HG03442 (cell line): Measurements from ENCODE around the gene FSCN2.
"Not testable (repeated sequence)": the region's sequence is repeated elsewhere in the genome, so short reads cannot be mapped to it uniquely, and the experiment has no call there.

Source experiments
- ATAC-seq: cut with Tn5 transposase; IDR thresholded peaks from one replicate; pipeline ENCODE4 v1.9.1; 2021; ENCODE audit warnings: mild to moderate bottlenecking, moderate library complexity; ENCODE audit not compliant: unreplicated experiment

FSCN2 gene

GRCh38 chr17:81524039-81524864 is 3.9 kb upstream of the FSCN2 start:
- ATAC-seq = no peak

GRCh38 chr17:81524865-81525159 is 3.4 kb upstream of the FSCN2 start:
- no peak for ATAC-seq

- ATAC-seq = no peak
These were observed 1.3 kb upstream of the FSCN2 start for GRCh38 chr17:81526662-81527571.

- no peak for ATAC-seq
These were observed 140 bp downstream of the FSCN2 start for GRCh38 chr17:81528384-81528650.

GRCh38 chr17:81528651-81529436 is 667 bp downstream of the FSCN2 start:
- no peak for ATAC-seq

GRCh38 chr17:81529437-81529803 is 1.2 kb downstream of the FSCN2 start:
- ATAC-seq = no peak

GRCh38 chr17:81531013-81531412 is 2.8 kb downstream of the FSCN2 start:
- ATAC-seq = not testable (repeated sequence)

- ATAC-seq = not testable (repeated sequence)
These were observed 3.8 kb downstream of the FSCN2 start for GRCh38 chr17:81531998-81532404.

- ATAC-seq = no peak
These were observed 4.5 kb downstream of the FSCN2 start for GRCh38 chr17:81532490-81533287.

GRCh38 chr17:81533339-81534141 is 5.4 kb downstream of the FSCN2 start:
- ATAC-seq = no peak

GRCh38 chr17:81534157-81535006 is 6.2 kb downstream of the FSCN2 start:
- ATAC-seq = no peak

- ATAC-seq = no peak
These were observed 6.8 kb downstream of the FSCN2 start for GRCh38 chr17:81535007-81535328.

GRCh38 chr17:81535480-81536298 is 7.5 kb downstream of the FSCN2 start:
- ATAC-seq = no peak

GRCh38 chr17:81536299-81537290 is 8.4 kb downstream of the FSCN2 start:
- no peak for ATAC-seq

- no peak for ATAC-seq
These were observed 9.2 kb downstream of the FSCN2 start for GRCh38 chr17:81537343-81537855.

GRCh38 chr17:81537856-81538555 is 9.8 kb downstream of the FSCN2 start:
- ATAC-seq = no peak
